ENCODE data around the gene CALB2. TPM values are rescaled to one million over a fixed set of nuclear protein-coding genes. Genes with fewer than 3 reads are reported as not detected.

The CALB2 gene
- total and polyA plus RNA-seq, 2 of the 13 experiments (the other 11 are each of a cell fraction or from before 2014, with no cell fraction given): 0.37 to 0.40 TPM

DNA sequence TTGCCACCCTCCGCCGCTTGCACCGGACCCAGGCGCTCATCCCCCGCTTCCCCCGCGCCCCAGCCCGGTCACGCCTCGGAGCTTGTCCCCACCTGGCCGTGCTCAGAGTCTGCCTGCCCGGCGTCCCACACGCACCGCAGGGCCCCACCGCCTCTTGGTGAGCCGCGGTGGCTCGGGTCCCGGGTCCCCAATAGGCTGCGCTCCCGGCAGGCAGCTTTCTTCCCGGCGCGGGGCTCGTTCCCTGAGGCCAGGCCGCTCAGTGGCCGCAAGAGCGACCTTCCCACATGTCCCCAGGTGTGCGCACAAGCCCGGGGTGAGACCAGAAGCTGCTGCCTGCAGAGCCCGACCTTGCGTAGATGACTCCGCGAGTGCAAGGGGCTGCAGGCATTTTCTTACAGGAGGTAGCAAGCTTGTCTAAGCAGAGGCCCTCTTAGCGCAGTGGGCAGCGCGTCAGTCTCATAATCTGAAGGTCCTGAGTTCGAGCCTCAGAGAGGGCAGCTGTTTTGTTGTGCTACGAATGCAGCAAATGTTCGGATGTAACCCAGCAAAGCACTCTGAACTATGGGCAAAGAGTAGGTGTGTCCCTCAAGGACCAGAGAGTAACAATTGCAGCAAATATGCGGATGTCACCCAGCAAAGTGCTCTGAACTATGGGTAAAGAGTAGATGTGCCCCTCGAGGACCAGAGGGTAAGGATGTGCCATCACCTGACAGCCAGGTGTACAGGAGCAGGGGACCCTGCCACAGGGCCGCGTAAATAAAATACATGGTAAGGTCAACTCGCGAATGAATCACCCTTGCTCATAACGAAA is 67.8 kb downstream of the CALB2 start (continued):
- TF ChIP-seq ZNF567 (CRISPR knock-in tag; IDR thresholded peaks at IDR 0.05; ENCODE audit: borderline replicate concordance) (peak; percentile 70; the same call in 1 of the 2 replicates), SMARCE1 (IDR thresholded peaks at IDR 0.05; ENCODE audit: borderline replicate concordance) (no peak), ZNF17 (CRISPR knock-in tag; IDR thresholded peaks at IDR 0.05) (no peak), GATAD1 (CRISPR knock-in tag; IDR thresholded peaks at IDR 0.05) (peak; percentile 71), RAD51 (IDR thresholded peaks at IDR 0.05; ENCODE audit: borderline replicate concordance) (no peak), ZNF660 (CRISPR knock-in tag; IDR thresholded peaks at IDR 0.05; ENCODE audit: borderline replicate concordance, low read depth) (0 out of 2 replicates have a peak, but pooled peaks have one; percentile 52), NCOA1 (CRISPR knock-in tag; IDR thresholded peaks at IDR 0.05) (no peak; the same call in 1 of the 2 replicates), RELA (CRISPR knock-in tag; IDR thresholded peaks at IDR 0.05) (peak; percentile 92; the same call in 1 of the 2 replicates), ARNT (IDR thresholded peaks at IDR 0.05) (no peak), CENPT (CRISPR knock-in tag; IDR thresholded peaks at IDR 0.05; ENCODE audit: low read depth) (no peak), FOXJ3 (CRISPR knock-in tag; IDR thresholded peaks at IDR 0.05; ENCODE audit: borderline replicate concordance) (peak; percentile 94), ZNF333 (CRISPR knock-in tag; IDR thresholded peaks at IDR 0.05; ENCODE audit: borderline replicate concordance) (0 out of 2 replicates have a peak, but pooled peaks have one; percentile 82), CHCHD3 (CRISPR knock-in tag; IDR thresholded peaks at IDR 0.05) (no peak; the same call in 1 of the 2 replicates), HNRNPL (IDR thresholded peaks at IDR 0.05; ENCODE audit: low read depth, low read length) (peak; percentile 87), RORA (CRISPR knock-in tag; IDR thresholded peaks at IDR 0.05) (no peak), ZNF251 (CRISPR knock-in tag; IDR thresholded peaks at IDR 0.05) (no peak), SALL1 (CRISPR knock-in tag; IDR thresholded peaks at IDR 0.05) (peak; percentile 97), ZBTB21 (CRISPR knock-in tag; IDR thresholded peaks at IDR 0.05) (no peak; the same call in 1 of the 2 replicates)
- TF ChIP-seq, protein P1, sequence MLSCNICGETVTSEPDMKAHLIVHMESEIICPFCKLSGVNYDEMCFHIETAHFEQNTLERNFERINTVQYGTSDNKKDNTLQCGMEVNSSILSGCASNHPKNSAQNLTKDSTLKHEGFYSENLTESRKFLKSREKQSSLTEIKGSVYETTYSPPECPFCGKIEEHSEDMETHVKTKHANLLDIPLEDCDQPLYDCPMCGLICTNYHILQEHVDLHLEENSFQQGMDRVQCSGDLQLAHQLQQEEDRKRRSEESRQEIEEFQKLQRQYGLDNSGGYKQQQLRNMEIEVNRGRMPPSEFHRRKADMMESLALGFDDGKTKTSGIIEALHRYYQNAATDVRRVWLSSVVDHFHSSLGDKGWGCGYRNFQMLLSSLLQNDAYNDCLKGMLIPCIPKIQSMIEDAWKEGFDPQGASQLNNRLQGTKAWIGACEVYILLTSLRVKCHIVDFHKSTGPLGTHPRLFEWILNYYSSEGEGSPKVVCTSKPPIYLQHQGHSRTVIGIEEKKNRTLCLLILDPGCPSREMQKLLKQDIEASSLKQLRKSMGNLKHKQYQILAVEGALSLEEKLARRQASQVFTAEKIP (CRISPR knock-in tag; IDR thresholded peaks at IDR 0.05; ENCODE audit: borderline replicate concordance): 0 out of 2 replicates have a peak, but pooled peaks have one; percentile 6
- TF ChIP-seq, protein P2, sequence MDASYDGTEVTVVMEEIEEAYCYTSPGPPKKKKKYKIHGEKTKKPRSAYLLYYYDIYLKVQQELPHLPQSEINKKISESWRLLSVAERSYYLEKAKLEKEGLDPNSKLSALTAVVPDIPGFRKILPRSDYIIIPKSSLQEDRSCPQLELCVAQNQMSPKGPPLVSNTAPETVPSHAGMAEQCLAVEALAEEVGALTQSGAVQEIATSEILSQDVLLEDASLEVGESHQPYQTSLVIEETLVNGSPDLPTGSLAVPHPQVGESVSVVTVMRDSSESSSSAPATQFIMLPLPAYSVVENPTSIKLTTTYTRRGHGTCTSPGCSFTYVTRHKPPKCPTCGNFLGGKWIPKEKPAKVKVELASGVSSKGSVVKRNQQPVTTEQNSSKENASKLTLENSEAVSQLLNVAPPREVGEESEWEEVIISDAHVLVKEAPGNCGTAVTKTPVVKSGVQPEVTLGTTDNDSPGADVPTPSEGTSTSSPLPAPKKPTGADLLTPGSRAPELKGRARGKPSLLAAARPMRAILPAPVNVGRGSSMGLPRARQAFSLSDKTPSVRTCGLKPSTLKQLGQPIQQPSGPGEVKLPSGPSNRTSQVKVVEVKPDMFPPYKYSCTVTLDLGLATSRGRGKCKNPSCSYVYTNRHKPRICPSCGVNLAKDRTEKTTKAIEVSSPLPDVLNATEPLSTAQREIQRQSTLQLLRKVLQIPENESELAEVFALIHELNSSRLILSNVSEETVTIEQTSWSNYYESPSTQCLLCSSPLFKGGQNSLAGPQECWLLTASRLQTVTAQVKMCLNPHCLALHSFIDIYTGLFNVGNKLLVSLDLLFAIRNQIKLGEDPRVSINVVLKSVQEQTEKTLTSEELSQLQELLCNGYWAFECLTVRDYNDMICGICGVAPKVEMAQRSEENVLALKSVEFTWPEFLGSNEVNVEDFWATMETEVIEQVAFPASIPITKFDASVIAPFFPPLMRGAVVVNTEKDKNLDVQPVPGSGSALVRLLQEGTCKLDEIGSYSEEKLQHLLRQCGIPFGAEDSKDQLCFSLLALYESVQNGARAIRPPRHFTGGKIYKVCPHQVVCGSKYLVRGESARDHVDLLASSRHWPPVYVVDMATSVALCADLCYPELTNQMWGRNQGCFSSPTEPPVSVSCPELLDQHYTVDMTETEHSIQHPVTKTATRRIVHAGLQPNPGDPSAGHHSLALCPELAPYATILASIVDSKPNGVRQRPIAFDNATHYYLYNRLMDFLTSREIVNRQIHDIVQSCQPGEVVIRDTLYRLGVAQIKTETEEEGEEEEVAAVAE (CRISPR knock-in tag; IDR thresholded peaks at IDR 0.05; ENCODE audit: borderline replicate concordance): no peak
- TF ChIP-seq, protein P3, sequence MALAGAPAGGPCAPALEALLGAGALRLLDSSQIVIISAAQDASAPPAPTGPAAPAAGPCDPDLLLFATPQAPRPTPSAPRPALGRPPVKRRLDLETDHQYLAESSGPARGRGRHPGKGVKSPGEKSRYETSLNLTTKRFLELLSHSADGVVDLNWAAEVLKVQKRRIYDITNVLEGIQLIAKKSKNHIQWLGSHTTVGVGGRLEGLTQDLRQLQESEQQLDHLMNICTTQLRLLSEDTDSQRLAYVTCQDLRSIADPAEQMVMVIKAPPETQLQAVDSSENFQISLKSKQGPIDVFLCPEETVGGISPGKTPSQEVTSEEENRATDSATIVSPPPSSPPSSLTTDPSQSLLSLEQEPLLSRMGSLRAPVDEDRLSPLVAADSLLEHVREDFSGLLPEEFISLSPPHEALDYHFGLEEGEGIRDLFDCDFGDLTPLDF (CRISPR knock-in tag; IDR thresholded peaks at IDR 0.05): peak; percentile 67; the same call in 1 of the 2 replicates
